Limb (tissue), 2 donors: Measurements from ENCODE around the gene CERK.
A peak's percentile ranks its signal among the peaks of the same experiment; 100 is the strongest.
"Not testable (repeated sequence)": the region's sequence is repeated elsewhere in the genome, so short reads cannot be mapped to it uniquely, and the experiment has no call there.

Experiments
- DNase-seq, 2 donors: peaks; one replicate each; pipeline ENCODE4 v3.0.0-alpha.2; 2016; ENCODE audit errors: extremely low spot score in 2 of 2

The CERK gene, protein sequence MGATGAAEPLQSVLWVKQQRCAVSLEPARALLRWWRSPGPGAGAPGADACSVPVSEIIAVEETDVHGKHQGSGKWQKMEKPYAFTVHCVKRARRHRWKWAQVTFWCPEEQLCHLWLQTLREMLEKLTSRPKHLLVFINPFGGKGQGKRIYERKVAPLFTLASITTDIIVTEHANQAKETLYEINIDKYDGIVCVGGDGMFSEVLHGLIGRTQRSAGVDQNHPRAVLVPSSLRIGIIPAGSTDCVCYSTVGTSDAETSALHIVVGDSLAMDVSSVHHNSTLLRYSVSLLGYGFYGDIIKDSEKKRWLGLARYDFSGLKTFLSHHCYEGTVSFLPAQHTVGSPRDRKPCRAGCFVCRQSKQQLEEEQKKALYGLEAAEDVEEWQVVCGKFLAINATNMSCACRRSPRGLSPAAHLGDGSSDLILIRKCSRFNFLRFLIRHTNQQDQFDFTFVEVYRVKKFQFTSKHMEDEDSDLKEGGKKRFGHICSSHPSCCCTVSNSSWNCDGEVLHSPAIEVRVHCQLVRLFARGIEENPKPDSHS

DNA sequence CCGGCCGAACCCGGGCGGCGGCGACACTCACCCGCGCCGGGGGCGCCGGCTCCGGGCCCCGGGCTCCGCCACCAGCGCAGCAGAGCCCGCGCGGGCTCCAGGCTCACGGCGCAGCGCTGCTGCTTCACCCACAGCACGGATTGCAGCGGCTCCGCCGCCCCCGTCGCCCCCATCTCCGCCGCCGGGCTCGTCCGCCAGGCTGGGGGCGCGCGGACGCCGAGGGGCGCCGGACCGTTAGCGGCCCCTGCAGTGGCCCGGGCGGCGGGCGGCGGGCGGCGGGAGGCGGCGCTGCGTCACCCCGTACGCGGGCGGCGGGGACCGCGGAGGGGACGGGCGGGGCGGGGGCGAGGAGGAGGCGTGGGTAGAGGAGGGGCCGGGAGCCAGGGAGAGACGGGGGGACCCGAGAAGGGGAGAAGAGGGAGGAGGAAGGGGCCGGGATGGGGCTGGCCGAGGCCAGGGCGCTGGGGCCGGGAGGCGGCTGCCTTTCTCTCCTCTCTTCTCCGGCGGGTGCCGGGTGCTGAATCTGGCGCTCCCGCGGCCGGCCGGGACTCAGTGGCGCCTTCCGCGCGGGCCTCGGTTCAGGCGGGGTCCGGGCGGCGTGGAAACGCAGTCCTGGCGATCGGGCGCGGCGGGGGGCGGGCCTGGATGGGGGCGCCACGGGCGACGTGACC lies at the start of gene CERK:
Gene CERK (minus strand): TSS at position 277 of the 671 bp plus-strand sequence. CDS start 104 bp downstream, at position 173.
- peak; percentile 82 to 93 for DNase-seq

DNA sequence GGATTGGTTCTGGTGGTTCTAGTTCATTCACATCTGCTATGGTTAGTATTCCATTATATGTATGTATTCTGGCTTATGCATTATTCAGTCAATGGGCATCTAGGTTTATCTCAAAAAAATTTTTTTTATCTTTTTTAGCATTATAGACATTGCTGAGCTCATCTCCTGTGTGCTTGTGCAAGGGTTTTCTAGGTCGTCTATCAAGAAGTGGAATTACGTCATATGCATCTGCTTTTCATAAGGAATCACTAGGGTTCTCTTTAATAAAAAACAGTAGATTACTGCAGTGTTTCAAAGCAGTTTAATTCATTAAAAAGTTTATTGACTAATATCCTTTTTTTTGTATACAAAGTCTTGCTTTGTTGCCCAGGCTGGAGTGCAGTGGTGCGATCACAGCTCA lies 45.7 kb upstream of the CERK start:
- DNase-seq, result no peak

DNA sequence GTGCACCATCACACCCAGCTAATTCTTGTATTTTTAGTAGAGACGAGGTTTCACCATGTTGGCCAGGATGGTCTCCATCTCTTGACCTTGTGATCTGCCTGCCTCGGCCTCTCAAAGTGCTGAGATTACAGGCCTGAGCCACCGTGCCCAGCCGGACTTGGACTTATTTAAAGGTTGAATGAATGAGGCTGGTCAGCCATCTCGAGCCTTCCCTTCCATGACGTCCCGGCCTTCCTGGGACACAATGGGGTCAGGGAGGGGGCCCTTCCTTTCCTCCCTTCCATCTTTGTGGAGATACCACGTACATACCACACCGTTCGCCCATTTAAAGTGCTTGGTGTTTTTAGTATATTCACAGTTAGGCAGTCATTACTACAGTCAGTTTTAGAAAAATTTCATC lies 44.1 kb upstream of the CERK start:
- DNase-seq, result not testable (repeated sequence)

DNA sequence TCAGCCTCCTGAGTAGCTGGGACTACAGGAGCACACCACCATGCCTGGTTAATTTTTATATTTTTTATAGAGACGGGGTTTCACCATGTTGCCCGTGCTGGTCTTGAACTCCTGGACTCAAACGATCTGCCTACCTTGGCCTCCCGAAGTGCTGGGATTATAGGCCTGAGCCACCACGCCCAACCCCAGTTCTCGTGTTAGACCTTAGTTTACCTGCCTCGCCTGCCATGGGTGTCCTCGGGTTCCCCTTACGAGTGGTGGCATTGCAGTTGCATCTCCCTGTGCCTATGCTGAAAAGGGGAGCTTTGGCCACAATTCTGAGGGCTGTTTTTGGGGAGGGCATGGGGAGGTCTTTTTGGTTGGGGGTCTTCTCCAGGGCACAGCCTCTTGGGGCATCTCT lies 43.2 kb upstream of the CERK start:
- no peak for DNase-seq

DNA sequence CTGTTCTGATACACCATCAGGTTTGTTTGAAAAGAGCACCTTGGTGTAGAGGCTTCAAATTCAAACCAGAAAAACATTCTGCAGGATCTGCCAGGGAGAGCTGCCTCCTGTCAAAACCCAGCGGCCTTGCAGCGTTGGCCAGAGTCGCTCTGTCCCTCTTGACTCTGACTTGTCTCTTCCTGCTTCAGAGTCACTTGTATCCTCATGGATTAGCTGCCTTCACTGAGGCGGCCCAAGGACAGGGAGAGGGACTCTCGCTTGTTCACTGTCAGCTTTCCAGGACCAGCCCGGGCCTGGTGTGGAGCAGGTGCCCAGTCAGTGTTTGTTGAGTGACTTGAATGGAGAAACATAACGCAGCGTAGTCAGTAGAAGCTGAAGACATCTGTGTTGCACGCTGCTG lies 42.4 kb upstream of the CERK start:
- DNase-seq, result no peak

DNA sequence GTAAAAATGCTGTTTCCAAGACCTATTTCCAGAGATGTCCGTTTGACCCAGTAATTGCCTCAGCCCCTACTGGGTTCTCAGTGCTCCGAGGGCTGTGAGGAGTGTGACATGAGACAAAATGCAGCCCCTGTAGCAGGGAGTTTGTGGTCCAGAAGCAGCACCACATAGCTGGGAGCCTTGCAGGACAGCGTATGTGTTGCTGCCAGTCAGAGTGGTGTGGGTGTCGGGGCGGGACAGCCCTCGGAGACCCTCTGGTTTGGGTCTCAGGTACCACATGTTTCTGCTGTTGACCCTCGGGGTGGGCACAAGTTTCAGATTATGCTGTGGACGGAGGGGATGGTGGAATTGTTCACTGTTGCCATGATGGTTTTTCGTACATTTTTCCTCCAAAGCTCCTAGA lies 41.6 kb upstream of the CERK start:
- DNase-seq, result no peak

DNA sequence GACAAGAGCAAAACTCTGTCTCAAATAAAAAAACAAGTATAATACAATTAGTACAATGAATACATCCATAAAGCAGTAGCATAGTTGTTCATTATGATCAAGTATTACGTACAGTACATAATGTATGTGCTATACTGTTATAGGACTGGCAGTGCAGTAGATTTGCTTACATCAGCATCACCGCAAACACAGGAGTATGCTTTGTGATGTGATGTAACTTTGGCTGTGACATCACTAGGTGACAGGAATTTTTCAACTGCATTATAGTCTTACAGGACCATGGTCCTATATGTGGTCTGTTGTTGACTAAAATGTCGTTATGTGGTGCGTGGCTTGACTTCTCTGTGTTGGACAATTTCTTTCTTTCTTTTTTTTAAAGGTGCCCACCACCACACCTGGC lies 41.0 kb upstream of the CERK start:
- no peak for DNase-seq

DNA sequence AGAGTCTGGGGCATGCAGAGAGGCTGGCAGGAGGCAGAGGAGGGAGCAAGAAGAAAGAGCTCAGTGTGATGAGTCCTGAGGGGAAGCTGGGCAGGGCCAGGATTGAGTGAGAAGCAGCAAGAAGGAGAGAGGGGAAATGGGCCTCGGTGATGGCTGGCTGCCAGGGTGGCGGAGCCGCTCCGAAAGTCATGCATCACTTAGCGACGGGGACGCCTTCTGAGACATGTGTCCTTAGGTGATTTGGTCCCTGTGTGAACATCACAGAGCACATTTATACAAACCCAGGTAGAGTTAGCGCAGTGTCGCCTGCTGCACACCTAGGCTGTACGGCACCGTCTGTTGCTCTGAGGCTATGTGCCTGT lies 39.5 kb upstream of the CERK start:
- DNase-seq, result peak in 1 of 2 donors; percentile 68

DNA sequence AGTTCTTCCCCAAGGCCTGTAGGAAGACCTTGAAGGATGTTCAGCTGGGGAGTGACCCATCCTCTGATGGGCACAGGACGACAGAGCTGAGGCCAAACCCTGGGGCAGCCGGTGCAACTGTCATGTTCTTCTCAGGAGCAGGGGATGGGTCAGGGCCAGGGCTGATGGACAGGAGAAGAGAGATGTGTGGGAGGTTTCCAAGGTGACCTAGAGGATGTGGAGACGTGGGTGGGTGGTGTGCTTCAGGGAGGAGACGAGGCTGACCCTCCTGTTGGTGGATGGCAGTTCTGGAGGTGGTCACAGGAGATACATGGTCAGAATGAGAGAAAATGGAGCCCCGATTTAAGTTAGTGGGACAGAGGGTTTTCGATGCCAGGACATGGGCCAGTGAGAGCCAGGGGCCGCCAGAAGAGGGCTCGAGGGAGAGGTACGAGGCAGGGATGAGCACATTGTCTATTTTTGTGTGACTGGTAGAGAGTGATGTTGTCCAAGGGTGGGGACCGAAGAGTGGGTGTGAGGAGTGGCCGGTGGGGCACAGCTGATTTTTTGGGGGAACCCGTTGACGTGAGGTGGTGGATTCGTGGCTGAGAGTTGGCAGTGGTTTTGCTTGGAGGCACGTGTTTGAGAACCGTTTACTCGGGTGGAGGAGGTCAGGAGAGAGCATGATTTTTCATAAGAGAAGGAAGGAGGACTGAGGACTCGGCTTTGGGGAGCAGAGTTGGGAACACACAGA lies 39.0 kb upstream of the CERK start:
- no peak for DNase-seq

DNA sequence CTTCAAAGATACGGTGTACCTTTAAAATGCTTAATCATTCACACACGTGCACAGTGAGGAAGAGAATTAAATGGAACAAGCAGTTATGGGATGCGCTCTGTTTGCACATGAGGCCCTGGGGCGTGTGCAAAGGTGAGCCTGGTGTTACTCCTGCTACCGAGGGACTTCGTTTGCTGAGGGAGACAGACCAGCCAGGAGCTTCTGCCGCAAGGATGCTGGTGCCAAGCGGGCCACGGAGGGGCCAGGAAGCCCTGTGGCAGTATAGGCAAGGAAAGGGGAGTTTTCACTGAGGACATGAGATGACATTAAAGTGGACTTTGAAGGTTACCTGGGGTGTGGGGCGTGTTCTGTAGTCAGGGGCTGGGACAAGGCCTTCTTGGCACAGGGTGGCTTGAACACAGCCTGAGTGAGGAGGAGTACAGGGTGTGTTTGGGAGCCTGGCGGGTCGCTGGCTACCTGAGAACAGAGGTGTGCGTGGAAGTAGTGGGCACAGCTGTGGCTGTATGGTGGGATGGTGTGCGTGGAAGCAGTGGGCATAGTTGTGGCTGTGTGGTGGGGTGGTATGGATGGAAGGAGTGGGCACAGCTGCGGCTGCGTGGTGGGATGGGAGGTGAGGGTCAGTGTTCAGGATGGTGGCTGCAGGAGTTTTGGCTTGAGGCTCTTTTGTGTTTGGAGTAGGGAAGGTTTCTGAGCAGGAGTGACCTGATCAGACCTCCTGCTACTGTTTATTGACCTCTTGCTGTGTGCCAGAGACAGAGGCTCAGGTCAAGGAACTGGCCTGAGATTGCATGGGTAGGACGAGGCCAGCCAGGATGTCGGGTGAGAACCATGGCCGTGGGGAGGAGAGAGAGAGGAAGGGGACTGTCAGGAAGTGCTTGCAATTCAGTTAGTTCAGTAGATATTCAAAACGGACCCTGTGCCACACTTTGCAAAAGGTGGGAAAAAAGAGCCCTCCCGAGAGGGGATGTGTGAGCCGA lies 38.1 kb upstream of the CERK start:
- no peak for DNase-seq

DNA sequence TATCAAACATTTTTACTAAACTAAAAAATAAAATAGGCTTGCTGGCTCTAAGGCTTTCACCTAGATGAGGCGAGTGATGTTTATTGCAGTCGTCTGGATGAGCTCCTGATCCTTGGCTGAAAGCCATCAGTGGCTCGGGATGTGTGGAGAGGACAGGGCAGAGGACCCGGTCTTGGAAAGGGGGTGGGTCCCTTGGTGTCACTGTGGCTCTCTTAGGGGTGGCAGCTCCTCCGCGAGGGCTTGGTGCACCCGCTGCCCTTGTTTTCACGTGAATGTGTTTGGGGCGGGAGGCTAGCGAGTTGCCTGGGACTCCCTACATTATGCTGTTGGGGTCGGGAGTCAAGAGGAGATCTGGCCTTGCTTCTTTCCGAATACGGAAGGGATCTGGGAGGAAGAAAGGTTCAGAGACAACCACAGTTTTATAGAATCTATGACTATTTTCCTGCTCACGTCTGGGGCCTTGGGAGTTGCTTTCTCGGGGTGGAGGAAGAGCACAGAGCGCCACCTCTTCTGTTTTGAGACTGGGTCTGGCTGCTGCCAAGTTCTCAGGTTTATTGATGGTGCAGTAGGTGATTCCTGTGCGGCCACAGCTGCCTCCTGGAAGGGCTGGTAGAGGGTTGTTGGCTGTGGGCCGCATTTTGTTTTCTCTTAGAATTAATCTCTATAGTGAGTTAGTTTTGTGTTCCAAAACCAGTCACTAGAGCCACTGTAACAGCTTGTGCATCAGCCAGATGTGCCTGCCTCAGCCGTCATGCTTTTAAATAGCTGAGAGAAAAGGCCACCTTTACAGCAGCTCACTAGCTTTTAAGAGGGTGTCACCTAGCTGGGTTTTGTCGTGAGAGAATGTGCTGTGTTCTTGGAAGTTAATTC lies 37.2 kb upstream of the CERK start:
- DNase-seq, result no peak

DNA sequence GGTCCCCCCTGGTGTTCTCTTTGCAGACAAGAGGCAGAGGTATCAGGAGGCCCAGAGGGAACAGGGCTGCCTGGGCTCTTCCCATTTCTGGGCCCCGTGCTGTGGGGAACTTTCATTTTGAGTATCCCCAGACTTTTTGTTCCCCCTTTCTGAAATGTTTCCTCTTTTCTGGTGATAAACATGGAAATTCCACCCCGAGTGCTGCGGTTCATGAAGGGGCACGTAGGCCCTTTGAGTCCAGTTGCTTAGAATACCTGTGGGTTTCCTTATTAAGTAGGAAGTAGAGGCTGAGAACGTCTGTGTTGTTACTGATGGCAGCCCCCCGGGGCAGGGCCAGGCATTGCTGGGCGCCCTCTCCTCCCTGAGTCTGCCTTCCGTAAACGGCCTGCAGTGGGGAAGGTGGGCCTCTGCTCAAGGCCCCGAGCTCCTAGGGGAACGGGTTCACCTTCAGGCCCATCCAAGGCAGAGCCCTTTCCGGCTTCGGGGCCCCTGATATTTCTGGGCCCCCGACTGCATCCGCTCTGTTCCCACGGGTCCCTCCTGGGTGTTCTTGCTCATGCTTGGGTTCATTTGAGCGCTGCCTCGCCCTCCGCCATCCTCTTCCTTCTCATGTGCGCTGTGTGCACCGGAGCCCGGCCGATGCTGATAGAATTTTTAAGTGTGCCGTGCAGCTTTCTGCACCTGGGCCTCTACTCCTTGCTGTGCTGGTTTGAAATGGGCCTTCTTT lies 36.4 kb upstream of the CERK start:
- DNase-seq, result no peak

DNA sequence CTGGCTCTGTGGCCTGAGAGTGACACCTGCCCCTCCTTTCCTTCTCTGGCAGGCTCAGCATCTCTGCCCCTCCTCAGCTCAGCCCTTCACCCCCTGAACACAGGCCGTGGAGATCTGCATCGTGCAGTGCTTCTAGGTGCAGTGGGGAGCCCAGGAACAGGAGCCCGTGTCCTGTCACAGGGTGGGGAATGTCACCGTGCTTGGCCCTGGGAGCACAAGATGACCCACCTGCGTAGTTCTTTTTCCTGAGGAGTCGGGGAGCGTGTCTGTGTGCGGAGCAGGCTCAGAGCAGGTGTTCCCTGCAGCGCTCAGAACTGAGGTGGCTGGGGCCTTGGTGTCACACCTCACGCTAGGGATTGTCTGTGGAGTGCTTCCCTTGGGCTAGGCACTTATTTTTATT lies 35.0 kb upstream of the CERK start:
- no peak for DNase-seq

DNA sequence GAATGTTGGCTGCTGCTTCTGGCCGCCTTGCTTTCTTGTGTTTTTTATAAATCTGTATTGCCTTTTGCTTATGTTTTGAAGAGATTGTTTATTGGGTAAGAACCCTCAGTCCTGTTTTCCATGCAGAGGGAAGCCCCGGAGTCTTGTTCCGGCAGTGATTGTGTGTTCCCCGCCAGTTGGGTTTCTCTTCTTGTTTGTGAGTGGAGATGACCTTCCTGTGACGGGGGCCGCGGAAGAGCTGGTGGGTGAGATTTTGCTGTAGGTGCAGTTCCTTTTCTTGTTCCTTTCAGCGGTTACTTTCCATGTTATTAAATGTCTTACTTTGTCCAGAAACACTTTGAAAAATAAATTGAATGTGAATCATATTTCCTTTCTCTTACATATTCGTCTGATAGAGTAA lies 32.7 kb upstream of the CERK start:
- no peak for DNase-seq

DNA sequence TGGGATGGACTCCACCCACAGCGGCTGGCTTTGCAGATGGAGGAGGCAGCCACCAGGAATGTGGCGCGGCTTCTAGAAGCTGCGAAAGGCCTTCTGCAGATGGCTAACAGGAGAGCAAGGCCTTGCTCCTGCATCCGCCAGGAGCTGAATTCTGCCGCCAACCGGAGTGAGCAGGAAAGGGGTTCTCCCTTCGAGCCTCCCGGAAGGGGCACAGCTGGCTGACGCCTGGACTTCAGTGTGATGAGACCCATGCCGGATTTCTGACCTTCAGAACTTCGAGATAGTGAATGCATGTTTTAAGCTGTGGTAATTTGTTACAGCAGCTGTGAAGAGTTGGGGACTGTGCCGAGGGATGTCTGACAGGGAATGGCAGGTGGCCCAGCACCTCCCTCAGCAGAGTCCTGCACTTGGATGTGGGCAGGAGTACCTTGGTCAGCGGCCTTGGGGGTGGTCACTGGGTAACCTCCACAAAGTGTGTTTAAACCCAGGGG lies 32.1 kb upstream of the CERK start:
- no peak for DNase-seq

DNA sequence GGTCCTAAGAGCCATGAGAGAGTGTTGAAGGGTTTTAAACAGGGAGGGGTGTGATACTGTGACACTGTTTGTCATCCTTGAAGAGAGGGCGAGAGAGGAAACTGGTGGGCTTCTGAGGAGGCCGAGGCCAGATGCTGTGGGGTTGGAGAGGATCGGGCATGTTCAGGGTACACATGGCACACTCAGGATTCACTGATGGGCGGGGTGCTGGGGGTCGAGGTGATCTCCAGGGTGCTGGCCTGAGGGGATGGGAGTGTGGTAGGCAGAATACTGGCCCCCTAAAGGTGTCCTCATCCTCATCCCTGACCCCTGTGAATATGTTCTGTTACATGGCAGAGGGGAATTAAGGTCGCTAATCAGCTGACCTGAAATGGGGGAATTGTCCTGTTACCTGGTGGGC lies 31.7 kb upstream of the CERK start:
- DNase-seq, result no peak

DNA sequence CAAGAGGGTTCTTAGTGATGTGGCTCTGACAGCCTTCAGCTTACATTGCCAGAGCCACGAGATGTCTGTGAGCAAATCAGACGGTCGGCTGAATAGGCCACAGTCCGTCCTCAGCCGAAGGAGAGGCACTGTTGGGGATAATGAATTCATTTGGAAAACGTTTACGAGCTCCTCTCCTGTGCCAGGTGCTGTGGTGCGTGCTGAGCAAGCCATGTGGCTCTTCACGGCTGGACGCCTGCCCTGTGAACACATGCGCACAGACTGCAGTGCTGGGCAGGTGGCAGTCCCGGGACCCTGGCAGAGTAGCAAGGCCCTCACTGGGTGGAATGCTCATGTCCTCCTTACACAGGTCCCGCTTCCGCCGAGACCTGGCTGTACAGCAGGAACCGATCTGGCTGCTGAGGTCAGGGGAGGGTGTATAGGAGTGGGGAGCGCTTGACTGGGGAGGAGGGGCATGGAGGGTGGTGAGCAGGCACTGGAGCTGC lies 31.2 kb upstream of the CERK start:
- DNase-seq, result no peak

DNA sequence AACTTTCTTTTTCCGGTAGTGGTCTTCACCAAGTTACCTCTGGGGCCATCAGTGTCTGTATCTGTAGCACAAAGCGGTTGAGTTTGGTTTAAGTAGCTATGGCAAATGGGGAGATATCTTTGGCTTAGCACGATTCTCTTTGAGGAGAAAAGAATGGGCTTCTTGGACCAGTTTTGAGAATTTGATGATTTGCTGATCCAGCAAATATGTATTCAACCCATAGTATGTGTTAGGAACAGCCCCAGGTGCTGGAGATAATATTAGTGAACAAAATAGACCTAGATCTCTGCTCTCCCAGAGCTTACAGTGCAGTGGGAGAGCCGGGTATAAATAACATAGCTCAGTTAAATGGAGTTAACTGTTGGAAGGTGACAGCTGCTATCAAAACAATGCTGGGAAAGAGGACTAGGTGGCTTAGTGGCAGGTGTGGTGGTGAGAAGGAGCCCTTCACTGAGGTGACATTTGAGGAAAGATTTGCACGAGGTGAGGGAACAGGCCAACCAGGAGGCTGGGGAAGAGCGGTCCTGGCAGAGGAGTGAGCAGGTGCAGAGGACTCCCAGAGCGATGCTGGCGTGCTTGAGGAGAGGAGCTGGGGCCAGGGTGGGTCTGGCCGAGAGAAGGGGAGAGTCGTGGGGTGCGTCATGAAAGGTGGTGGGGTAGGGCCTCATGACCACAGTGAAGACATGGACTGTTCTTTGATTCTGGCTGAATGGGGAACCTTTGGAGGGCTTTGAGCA lies 29.4 kb upstream of the CERK start:
- no peak for DNase-seq
